Stomach (tissue), 4 donors: ENCODE results near the gene MYO3B.

ENCODE experiments used
- CTCF ChIP-seq, 7 experiments: fragments of 450-650 bp in 4 of 7; fragments of 200-600 bp in 3 of 7; sonication (generic) in 3 of 7; IDR thresholded peaks; one replicate each; pipeline ENCODE4 v1.5.1; 2016 to 2019; ENCODE audit warnings: antibody characterized with exemption in 7 of 7, control low read depth in 2 of 7, mild to moderate bottlenecking in 1 of 7
- POLR2AphosphoS5 ChIP-seq, 3 donors: sonication (generic); formaldehyde crosslinking; IDR thresholded peaks; one replicate each; pipeline ENCODE4 v1.6.1; 2016; ENCODE audit warnings: antibody characterized with exemption in 3 of 3

DNA sequence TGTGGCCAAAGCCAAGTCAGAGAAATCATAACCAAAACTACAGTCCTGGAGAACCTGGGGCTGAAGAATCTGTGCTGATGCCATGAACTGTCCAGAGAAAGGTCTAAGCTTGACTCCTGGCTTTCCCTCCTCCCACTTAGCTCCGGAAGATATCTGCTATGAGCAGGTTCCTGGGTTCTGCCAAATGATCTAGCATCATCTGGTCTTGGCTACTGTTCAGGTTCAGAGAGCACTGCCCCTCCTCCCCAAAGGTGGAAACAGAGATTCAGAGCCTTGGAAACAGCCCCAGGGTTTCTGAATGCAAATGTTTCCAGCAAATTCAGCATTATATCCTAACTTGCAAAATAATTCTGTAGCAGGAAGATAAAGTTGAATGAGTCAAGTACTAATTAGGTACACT is 317.9 kb downstream of the MYO3B start:
- TF ChIP-seq CTCF (IDR thresholded peaks at IDR 0.05) = no peak
- TF ChIP-seq POLR2AphosphoS5 (IDR thresholded peaks at IDR 0.05) = no peak
